ENCODE measurements around the gene GPR35.

The GPR35 gene

GRCh38 chr2:240620149-240620731 lies 5.0 kb upstream of the GPR35 start:
- H3K36me3 ChIP-seq (ENCODE audit: control insufficient read depth, insufficient read depth, low read length), result no peaks in the 10 kb centered on the region; the same call in 1 of the 2 replicates
- H3K27me3 ChIP-seq (replicated peaks; ENCODE audit: control insufficient read depth, insufficient read depth, low read length), result no peaks in the 10 kb centered on the region
- no peak for DNase-seq (ENCODE audit: extremely low read depth, insufficient read length)
- TF ChIP-seq CTCF (IDR thresholded peaks at IDR 0.05; ENCODE audit: insufficient read depth, low read length, poor library complexity, severe bottlenecking), result no peak
- no peak overlapping the region for H3K4me3 ChIP-seq (replicated peaks; ENCODE audit: low read depth, low read length)

GRCh38 chr2:240620859-240621258 lies 4.4 kb upstream of the GPR35 start:
- no peaks in the 10 kb centered on the region; the same call in 1 of the 2 replicates for H3K36me3 ChIP-seq (ENCODE audit: control insufficient read depth, insufficient read depth, low read length)
- H3K4me3 ChIP-seq (replicated peaks; ENCODE audit: low read depth, low read length), result no peak overlapping the region
- TF ChIP-seq CTCF (IDR thresholded peaks at IDR 0.05; ENCODE audit: insufficient read depth, low read length, poor library complexity, severe bottlenecking), result no peak
- H3K27me3 ChIP-seq (replicated peaks; ENCODE audit: control insufficient read depth, insufficient read depth, low read length), result no peaks in the 10 kb centered on the region
- no peak for DNase-seq (ENCODE audit: extremely low read depth, insufficient read length)

GRCh38 chr2:240622060-240622411 lies 3.2 kb upstream of the GPR35 start:
- H3K36me3 ChIP-seq (ENCODE audit: control insufficient read depth, insufficient read depth, low read length), result no peaks in the 10 kb centered on the region; the same call in 1 of the 2 replicates
- no peaks in the 10 kb centered on the region for H3K27me3 ChIP-seq (replicated peaks; ENCODE audit: control insufficient read depth, insufficient read depth, low read length)
- TF ChIP-seq CTCF (IDR thresholded peaks at IDR 0.05; ENCODE audit: insufficient read depth, low read length, poor library complexity, severe bottlenecking), result no peak
- H3K4me3 ChIP-seq (replicated peaks; ENCODE audit: low read depth, low read length), result no peak overlapping the region
- no peak for DNase-seq (ENCODE audit: extremely low read depth, insufficient read length)

GRCh38 chr2:240622531-240623235 lies 2.6 kb upstream of the GPR35 start:
- Histone ChIP-seq H3K27me3 (replicated peaks; ENCODE audit: control insufficient read depth, insufficient read depth, low read length) (no peaks in the 10 kb centered on the region), H3K4me3 (replicated peaks; ENCODE audit: low read depth, low read length) (no peak overlapping the region), H3K36me3 (ENCODE audit: control insufficient read depth, insufficient read depth, low read length) (no peaks in the 10 kb centered on the region; the same call in 1 of the 2 replicates)
- TF ChIP-seq CTCF (IDR thresholded peaks at IDR 0.05; ENCODE audit: insufficient read depth, low read length, poor library complexity, severe bottlenecking), result no peak
- no peak for DNase-seq (ENCODE audit: extremely low read depth, insufficient read length)

GRCh38 chr2:240623531-240624010 lies 1.7 kb upstream of the GPR35 start:
- TF ChIP-seq CTCF (IDR thresholded peaks at IDR 0.05; ENCODE audit: insufficient read depth, low read length, poor library complexity, severe bottlenecking), result no peak
- no peak for DNase-seq (ENCODE audit: extremely low read depth, insufficient read length)
- Histone ChIP-seq H3K4me3 (replicated peaks; ENCODE audit: low read depth, low read length) (no peak overlapping the region), H3K36me3 (ENCODE audit: control insufficient read depth, insufficient read depth, low read length) (no peaks in the 10 kb centered on the region; the same call in 1 of the 2 replicates), H3K27me3 (replicated peaks; ENCODE audit: control insufficient read depth, insufficient read depth, low read length) (no peaks in the 10 kb centered on the region)
